Effector CD4-positive, alpha-beta T cell (primary cell): Measurements from ENCODE around the gene SPON1.
"Not testable (repeated sequence)": the region's sequence is repeated elsewhere in the genome, so short reads cannot be mapped to it uniquely, and the experiment has no call there.

Source experiments
- DNase-seq: peaks from one replicate; pipeline ENCODE4 v3.0.0-alpha.2; 2020

The SPON1 gene

DNA sequence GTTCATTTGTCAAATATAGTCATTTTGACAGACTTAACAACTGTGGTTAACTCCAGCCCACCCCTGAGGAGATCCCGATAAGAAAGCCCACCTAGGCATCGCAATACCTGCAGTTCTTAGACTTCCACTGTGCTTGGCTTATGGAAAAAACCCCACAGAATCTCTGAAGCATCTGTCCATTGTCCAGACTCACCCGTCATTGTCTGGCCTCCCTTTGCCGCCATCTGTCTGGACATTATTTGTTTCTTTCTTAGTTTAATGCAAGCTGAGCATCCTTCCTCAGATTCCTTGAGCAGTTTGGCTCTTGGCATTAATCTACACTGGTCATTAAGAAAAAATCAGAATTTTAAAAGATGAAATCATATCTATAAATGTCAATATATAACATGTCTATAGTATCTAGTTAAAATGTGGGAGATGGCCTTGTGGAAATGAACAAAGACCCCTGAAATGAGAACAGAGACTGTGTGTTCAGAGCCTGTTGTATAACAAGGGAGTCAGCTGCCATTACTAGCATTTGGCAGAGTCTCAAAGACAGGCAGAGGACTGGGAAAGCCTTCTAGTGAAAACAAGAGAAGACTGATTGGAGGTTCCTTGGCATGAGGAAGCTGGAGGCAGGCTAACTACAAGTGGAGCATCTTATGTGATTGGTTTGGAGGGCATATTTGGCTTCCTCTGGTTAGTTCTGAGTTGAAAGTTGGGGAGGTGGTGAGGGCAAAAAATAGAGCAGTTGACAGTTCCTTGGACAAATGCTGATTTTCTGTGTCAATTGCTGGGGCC is 80.4 kb downstream of the SPON1 start:
- no peak for DNase-seq

DNA sequence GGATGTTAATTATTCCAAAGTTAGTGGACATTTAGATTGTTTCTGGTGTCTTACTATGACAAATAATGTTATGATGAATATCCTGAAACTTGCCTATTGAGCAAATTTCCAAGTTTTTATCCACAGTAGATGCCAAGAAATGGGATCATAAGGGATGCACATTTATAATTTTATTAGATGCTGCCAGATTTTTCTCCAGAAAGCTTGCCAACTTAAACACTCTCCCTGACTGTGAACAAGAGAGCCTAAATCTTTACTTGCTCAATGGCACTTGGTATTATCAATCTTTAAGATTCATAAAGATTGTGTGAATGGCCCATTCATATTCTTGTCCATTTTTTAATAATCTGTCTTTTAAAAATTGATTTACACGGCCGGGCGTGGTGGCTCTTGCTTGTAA is 82.4 kb downstream of the SPON1 start:
- no peak for DNase-seq

DNA sequence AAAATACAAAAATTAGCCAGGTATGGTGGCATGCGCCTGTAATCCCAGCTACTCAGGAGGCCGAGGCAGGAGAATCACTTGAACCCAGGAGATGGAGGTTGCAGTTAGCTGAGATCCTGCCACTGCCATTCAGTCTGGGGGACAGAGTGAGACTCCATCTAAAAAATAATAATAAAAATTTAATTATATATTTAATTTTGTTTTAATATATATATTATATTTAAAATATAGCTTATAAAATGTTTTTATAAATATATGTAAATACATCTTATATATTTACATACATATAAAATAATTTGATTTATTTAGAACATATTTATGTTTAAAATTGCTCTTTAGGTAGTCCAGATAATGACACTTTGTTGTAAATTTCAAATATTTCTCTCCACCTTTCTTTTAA is 82.9 kb downstream of the SPON1 start:
- DNase-seq, result no peak

DNA sequence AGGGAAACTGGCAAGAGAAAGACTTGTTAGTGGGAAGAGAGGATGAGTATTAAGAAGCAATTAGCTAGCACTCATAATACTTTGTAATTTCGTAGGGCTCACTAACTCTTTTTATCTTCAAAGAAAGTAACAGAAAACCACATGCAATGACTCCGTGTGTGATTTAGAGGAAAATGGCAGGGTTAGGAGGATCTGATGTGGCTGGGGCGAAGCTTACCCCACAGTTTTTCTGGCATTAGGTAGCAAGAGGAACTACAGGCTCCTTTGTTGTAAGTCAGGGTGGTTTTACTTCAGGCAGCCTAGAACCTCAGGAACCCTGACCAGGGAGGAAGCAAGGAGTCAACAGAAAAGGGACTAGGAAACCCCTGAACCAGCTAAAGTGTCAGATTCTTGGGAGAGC is 89.7 kb downstream of the SPON1 start:
- DNase-seq, result no peak

DNA sequence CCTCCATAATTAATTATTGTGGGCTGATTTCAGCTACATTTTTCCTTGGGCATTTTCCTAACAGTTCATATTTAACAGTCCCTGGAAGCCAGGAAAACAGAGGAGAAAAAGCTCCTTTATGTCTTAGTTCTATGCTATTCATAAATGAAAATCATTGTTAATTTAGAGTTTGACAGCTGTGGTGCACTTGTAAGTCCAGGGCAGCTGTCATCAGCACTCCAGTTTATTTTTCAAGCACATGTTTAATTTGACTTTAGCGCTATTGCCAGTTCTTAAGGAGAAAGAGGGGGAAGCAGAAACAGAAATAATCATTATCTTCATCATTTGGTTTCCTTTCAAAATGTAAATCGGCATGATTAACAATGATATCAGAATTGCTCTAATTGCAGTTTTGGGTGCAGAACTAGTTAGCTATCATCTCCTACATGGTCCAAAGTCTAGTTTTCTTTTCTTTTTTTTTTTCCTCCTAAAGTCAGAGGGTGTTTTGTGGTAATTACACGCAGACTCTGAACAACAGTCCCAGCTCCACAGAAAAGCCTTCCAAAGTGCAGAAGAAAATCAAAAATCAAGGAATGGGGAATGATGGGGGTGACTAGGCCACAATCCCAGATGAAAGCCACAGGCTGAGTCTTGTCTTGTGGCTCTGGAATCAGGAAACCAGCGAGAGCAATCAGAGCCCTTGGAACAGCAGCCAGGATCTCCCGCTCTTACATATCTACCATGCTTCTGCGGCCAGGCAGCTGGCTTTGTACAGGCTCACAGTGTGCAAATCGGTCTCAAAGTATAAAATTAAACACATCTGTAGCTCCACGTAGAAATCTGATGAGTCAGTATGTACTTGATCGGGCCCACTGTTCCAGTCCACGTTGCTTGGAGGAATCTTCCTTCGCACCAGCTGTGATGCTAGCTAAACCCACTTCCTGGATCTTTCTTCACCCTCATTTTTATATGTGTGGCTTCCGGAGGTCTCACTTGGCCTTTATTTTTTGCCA is 91.9 kb downstream of the SPON1 start:
- no peak for DNase-seq

DNA sequence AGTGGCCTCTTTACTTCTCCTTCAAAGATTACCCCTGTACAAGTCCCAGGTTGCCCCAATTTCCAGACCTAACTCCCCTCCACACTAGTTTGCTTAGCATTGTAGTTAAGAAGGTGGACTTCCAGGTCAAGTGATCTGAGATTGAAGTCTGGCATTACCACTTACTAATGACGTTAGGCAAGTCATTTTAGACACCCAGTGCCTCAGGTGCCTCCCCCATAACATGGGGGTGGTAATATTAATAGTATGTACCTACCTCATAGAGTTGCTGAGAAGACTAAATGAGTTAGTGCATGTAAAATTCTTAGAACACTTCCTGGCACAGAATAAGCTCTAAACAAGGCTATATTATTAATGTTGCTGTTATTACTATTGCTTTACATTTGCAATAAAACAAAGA is 93.4 kb downstream of the SPON1 start:
- no peak for DNase-seq

DNA sequence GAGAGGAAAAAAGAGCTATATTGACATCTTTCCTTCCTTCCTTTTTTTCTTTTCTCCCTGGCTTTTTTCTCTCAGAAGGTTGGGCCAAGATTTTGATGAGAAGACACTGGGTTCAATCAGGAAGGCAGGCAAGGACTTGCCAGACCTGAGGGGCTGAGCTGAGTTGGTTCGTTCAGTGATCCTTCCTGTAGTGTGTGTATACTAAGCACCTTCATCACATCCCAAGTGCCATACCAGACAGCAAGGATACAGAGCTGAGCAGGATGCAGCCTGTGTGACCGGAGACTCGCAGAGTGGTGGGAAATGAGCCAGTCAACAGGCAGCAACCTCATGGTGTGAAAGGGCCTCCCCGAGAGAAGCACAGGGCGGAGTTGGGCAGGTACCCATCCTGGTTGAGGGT is 95.5 kb downstream of the SPON1 start:
- DNase-seq, result no peak

DNA sequence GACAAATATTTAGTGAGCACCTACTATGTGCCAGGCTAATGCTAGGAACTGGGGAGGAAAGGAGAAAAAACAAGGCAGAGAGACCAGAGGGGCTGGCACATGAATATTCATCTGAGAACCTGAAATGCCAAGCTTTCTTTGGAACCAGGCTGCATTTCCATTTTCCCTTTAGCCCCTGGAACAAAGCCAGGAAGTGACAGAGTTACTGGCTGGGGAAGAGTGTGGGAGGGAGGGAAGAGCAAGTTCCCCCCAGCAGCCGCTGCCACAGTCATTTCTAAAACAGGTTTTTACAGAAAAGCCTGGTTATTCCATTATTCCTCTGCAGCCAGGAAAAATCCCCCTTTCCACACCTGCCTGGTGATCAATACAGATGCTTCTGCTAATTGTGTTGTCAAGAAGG is 97.0 kb downstream of the SPON1 start:
- no peak for DNase-seq

DNA sequence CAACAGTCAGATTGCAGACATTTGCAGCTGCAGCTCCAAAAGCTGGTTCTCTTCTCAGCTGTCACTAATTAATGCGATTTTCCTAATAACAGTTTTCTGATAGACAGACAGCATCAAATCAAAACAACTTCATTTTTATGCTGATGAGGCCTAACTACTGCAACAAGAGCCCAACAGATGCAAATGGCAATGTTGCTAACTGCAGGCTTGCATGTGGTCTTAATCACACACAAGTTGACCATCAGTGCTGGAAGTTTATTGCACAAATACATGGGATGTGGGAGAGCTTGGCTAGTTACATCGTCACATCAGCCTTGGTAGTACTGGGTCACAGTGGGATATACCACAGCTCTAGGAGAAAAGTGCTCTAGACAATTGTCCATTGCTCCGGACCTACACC is 99.2 kb downstream of the SPON1 start:
- no peak for DNase-seq

DNA sequence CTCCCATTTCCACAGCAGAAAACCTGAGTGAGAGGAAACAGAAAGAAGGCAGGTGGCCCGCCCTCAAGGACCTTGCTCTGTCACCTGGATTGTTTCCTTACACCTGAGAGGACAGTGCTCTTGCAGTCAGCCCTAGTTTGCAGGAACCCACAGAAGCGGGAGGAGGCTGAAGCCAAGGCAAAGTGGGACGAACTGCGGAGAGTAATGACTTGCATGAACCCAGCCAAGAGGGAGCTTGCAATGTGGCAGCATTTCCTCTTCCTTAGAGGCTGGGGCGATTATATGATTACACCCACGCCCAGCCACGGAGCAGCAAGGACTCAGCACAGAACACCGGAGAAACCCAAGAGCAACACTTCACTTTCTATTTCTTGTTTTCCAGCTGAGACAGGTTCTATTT is 102.6 kb downstream of the SPON1 start:
- DNase-seq, result no peak

DNA sequence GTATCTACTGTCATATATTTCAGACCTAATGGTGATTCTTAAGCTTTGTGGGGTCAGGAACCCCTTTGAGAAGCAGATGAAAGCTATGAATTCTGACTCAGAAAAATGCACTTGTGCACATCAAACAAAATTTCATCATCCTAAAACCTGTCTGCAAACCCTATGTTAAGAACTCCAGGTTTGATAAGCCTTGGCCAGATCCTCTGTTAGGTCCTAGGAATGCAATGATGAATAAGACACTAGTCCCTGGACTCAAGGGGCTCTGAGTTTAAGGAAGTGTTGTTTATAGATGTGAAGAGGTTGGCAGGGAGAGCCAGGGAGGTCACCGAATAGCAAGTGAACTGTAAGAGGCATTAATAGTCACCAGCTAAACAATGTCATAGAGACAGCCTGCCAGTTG is 103.2 kb downstream of the SPON1 start:
- no peak for DNase-seq

DNA sequence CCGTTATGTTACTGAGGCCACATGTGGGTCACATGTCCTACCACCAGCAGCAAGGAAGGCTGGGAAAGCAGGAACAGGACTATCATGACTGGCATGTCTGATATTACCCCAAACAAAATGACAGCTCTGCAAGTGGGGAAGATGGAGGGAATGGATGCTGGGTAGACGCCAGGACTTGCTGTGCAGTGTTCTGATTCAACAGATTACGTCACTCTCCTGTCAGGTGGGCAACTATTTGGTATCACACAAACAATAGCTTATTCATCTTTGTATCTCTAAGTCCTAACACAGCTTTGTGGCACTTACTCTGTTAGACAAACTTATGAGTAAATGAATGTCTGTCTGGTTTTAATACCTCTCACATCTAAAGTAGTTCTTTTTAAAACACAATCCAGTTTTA is 105.2 kb downstream of the SPON1 start:
- DNase-seq, result no peak

DNA sequence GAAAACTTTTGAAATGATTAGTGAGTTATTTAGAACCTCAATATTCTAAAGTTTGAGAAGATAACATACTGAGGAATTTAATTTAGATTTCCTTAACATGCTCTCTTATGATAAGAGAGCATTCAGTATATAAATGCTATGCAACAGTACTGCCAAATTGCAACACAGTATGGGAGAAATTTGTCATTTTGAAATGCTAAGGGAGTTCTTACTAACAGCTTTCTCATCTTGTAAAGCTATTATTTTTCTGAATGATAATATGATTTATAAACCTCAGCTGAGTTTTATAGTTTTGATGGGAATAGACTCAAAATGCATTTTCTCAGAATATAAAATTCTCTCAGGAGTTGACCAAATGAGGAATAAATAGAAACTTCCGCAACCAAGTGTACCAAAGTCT is 108.4 kb downstream of the SPON1 start:
- no peak for DNase-seq

DNA sequence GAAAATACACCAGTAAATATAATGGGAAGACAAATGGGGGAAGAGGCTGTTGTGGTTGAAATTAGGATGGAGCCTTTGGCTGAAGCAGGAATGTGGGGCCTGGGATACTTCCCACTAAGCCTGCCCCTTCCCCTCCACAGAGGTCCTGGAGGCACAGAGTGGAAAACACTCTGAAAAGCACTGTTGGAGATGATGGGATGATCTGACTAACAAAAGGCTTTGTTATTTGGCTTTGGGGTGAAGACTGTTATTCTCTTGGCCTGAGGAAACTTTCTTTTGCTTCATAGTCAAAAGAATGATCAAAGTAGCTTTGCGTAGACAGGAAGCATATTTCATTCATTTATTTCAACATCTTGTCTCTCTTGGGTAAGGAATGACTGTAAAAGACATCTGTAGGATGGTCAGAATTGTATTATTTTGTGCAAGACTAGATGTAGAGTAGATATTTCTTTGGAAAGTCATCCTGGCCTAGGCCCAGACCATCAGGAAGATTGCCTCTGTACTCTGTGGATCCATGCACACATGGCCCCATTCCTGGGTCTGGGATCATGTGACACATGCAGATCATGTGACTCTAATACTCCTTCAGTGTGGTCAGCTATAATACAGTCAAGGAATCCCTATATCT is 111.4 kb downstream of the SPON1 start:
- DNase-seq, result no peak

DNA sequence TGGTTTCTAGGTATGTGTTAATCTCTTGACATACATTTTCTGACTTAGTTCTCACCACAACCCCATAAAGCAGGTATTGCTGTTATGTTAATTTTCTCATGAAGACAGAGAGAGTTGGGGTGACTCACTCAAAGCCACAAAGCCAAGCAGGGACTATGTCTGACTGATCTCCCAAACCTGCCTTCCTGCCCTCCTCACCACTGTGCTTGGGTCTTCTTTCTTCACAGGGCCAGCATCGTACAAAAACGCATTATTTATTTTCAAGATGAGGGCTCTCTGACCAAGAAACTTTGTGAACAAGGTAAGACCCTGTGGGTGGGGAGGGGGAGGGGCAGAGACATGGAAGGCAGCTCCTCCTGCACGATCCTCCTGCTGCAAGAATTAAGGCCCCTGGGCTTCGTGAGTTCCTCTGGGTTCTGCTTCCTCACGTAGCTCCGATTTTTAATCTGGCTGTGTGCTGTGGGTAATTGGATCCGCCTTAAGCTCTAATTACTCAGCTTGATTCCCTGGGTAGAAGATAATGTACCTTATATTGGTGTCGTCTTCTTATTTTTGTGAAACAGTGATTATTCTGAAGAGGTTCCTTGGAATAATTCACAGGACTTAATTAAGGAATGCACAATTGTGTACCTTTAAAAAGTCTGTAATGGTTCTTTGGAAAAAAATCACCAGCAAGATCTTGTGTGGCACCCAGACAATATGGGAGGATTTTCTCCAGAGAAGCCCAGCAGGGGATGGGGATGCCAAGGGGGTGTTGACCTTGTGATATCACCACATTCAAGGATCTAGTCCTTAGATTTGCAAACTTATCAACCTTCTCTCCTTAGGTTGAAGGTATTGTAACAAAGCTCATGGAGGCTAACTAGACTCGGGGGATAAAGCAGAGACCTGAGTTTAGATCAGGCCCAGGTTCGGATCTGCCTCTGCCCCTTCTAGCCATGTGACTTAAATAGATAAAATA is 112.9 kb downstream of the SPON1 start:
- DNase-seq, result peak; percentile 38

DNA sequence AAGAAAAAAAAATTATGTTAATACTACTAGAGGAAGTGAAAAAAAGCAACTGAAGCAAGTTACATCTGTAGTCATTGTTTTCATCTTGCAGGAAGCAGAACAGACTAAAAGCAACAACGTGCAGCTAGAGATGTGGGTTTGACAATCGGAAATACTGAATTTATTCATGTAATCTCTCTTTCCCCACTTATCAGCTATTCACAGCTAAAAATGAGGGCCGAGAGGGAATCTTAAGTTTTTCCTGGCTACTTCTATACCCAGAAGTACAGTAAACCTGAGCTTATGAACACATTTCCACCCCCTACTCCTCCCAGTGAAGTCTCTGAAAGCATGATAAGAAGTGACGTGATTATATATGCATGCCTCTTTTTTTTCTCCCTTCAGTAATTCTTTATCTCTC is 116.5 kb downstream of the SPON1 start:
- DNase-seq, result no peak

DNA sequence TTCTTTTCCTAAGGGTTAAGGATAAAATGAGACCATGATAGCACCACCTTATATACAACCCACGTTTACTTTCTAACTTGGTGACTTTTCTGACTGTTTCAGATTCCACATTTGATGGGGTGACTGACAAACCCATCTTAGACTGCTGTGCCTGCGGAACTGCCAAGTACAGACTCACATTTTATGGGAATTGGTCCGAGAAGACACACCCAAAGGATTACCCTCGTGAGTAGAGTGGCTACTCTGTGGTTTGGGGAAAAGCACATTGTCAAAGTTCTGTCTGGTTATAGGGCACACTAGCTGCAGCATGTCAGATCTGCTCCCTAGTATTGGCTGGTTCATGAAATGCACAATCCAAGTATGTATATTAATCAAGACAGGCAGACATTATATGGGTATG is 117.3 kb downstream of the SPON1 start:
- no peak for DNase-seq

DNA sequence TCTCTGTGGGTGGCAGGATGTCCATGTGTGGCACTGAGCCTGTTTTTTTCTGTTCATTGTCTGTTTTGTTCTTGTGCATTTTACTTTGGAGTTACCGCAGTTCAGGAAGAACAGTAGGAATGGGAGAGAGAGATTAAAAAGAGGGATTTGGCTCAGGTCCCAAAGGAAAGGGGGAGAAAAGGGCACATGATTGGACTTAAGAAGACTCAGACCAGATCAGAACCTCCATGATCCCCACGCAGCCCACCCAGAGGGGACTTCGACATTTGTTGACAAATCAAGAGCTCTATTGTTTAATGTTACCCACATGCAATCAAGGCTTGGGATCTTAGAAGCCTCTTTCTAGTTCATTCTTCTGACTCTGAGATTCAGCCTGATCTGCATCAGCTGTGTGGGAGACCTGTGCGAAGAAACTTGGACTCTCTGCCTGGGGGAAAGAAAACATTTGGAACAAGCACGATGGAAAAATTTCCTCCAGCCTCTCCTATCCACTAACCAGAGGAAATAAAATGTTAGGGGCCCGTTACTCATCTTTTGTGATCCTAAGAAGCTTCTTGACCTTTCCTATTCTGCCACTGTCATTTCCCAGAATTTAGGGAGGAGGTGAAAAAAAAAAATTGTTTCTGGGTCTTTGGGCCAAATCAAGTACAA is 119.2 kb downstream of the SPON1 start:
- no peak for DNase-seq

DNA sequence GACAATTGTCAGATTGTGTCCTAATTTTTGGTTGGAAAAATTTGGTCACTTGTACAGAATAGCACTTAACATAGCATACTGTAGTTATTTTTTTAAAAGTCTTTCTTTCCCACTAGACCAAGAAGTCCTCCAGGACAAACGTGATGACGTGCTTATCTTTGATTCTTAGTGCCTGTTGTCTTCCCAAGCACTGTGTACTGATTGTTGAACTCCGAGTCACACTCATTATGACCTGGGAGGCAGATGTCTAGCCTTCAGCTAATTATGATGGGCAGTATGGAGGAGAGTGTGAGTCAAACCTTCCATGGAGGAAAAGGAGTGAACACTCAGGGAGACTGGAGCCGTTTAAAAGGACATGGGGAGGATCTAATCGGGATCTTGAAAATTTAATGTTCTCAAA is 119.8 kb downstream of the SPON1 start:
- DNase-seq, result no peak

DNA sequence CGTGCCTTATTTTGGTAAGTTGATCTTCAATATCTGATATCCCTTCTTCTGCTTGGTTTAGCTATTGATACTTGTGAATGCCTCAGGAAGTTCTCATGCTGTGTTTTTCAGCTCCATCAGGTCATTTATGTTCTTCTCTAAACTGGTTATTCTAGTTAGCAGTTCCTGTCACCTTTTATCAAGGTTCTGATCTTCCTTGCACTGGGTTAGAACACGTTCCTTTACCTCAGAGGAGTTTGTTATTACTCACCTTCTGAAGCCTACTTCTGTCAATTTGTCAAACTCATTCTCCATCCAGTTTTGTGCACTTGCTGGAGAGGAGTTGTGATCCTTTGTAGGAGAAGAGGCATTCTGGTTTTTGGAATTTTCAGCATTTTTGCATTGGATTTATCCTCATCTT is 126.3 kb downstream of the SPON1 start:
- DNase-seq, result not testable (repeated sequence)

DNA sequence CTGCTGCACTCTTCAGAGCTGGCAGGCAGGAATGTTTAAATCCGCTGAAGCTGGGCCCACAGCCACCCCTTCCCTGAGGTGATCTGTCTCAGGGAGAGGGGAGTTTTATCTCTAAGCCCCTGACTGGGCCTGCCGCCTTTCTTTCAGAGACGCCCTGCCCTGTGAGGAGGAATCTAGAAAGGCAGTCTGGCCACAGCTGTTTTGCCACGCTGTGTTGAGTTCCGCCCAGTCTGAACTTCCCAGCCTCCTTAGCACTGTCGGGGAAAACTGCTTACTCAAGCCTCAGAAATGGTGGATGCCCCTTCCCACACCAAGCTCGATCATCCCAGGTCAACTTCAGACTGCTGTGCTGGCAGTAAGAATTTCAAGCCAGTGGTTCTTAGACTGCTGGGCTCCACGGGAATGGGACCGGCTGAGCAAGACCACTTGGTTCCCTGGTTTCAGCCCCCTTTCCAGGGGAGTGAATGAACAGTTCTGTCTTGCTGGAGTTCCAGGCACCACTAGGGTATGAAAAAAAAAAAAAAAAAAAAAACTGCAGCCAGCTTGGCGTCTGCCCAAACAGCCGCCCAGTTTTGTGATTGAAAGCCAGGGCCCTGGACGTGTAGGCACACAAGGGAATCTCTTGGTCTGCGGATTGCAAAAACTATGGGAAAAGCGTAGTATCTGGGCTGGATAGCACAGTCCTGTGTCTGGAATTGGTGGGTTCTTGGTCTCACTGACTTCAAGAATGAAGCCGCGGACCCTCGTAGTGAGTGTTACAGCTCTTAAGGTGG is 127.4 kb downstream of the SPON1 start:
- DNase-seq, result no peak
